ENCODE measurements around the gene MAP2K6.

MAP2K6 gene

GRCh38 chr17:69497161-69497560, 82.7 kb downstream of the MAP2K6 start:
- no peak for DNase-seq

- DNase-seq: no peak
These were observed 84.8 kb downstream of the MAP2K6 start for GRCh38 chr17:69499318-69499717.

- peak; percentile 29 for DNase-seq
These were observed 86.5 kb downstream of the MAP2K6 start for GRCh38 chr17:69500911-69501429.

- DNase-seq: peak; percentile 79
These were observed 87.3 kb downstream of the MAP2K6 start for GRCh38 chr17:69501591-69502468.

- no peak for DNase-seq
These were observed 89.2 kb downstream of the MAP2K6 start for GRCh38 chr17:69503711-69504110.

- DNase-seq: no peak
These were observed 91.2 kb downstream of the MAP2K6 start for GRCh38 chr17:69505740-69506139.

- no peak for DNase-seq
These were observed 92.0 kb downstream of the MAP2K6 start for GRCh38 chr17:69506489-69506888.

GRCh38 chr17:69508814-69509213, 94.3 kb downstream of the MAP2K6 start:
- no peak for DNase-seq

- DNase-seq: no peak
These were observed 96.8 kb downstream of the MAP2K6 start for GRCh38 chr17:69511250-69511649.

GRCh38 chr17:69512946-69513345, 98.4 kb downstream of the MAP2K6 start:
- no peak for DNase-seq

GRCh38 chr17:69516225-69516624, 101.7 kb downstream of the MAP2K6 start:
- DNase-seq: no peak

- no peak for DNase-seq
These were observed 102.4 kb downstream of the MAP2K6 start for GRCh38 chr17:69516911-69517310.

GRCh38 chr17:69518951-69519350, 104.5 kb downstream of the MAP2K6 start:
- no peak for DNase-seq

GRCh38 chr17:69523244-69523861, 108.9 kb downstream of the MAP2K6 start:
- peak; percentile 30 for DNase-seq

- DNase-seq: no peak
These were observed 110.4 kb downstream of the MAP2K6 start for GRCh38 chr17:69524854-69525253.

GRCh38 chr17:69525920-69526841, 111.7 kb downstream of the MAP2K6 start:
- no peak for DNase-seq

GRCh38 chr17:69528035-69528434, 113.5 kb downstream of the MAP2K6 start:
- no peak for DNase-seq

- no peak for DNase-seq
These were observed 119.2 kb downstream of the MAP2K6 start for GRCh38 chr17:69533481-69534234.

GRCh38 chr17:69534235-69534621, 119.7 kb downstream of the MAP2K6 start:
- no peak for DNase-seq

- no peak for DNase-seq
These were observed 120.6 kb downstream of the MAP2K6 start for GRCh38 chr17:69535016-69535570.

- no peak for DNase-seq
These were observed 124.3 kb downstream of the MAP2K6 start for GRCh38 chr17:69538795-69539194.

- DNase-seq: no peak
These were observed 124.8 kb downstream of the MAP2K6 start for GRCh38 chr17:69539274-69539673.
